ENCODE results near the gene LRCH1.

- TF ChIP-seq POLR2A (IDR thresholded peaks at IDR 0.05; ENCODE audit: low read depth) (no peak), CTCF (IDR thresholded peaks at IDR 0.05) (no peak), POLR2AphosphoS5 (IDR thresholded peaks at IDR 0.05) (no peak)
Measured at GRCh38 chr13:46624821-46625220, 71.9 kb downstream of the LRCH1 start.

All from esophagus muscularis mucosa (tissue), 3 donors.